NCI-H2196 (cell line): ENCODE measurements around the gene NEGR1.
A peak's percentile ranks its signal among the peaks of the same experiment; 100 is the strongest.

Experiments used
- DNase-seq: peaks from one replicate; lab custom pipeline; 2025; ENCODE audit not compliant: unreplicated experiment; lab: John Stamatoyannopoulos, UW

Gene NEGR1

GRCh38 chr1:71587961-71588360 lies 694.4 kb downstream of the NEGR1 start:
- peak; percentile 11 for DNase-seq

DNA sequence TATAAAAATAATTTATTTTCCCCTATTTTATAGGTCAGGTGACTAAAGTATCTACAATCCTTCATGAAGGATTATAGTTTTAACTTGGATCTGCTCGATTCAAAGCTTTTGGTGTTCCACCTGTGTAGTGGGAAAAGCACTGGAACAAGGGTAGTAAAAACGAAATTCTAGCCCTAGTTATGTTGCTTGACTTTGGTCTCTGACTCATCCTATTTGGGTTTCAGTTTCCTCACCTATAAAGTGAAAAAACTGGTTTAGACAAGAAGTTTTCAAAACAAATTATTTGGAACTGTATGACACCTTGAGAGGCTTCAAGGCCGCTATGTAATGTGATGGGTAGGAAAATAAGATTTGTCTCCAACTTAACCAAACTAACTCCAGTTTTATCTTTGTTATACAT lies 696.3 kb downstream of the NEGR1 start:
- DNase-seq = no peak

DNA sequence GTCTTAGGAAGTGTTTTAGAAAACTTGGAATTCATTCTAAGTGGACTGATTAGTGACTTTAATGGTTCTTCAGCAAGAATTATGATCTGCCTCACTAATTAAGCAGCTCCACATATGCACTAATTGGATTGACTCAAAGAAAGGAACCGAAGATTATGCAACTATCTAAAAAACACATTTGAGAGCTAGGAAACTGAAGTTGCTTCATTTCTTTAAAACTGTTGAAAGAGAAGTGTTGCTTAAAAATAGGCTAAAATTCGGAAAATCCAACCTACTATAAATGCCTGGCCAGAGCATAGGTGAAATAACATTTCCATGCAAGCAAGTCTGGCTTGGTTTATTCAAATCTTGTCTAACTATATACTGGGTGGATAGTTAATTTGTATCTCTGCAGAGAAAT lies 698.6 kb downstream of the NEGR1 start:
- no peak for DNase-seq

DNA sequence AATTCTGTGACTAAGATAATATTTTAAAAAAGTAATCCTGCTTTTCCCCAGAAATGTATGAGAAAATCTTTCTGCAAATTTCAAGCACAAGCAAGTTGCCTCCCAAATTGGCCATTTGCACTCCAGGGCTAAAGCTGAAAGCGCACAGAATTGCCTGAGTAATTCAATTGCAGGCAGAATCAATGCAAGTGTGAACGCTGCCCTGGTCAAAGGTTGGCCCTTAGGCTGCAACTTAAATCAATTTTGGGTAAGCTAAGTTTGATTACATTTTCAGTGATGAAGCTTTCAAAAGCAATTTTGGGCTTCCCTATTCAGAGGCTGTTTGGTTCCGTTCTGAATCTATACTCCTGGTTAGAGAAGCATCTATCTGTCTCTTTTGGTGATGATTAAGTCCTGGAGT lies 699.7 kb downstream of the NEGR1 start:
- no peak for DNase-seq

DNA sequence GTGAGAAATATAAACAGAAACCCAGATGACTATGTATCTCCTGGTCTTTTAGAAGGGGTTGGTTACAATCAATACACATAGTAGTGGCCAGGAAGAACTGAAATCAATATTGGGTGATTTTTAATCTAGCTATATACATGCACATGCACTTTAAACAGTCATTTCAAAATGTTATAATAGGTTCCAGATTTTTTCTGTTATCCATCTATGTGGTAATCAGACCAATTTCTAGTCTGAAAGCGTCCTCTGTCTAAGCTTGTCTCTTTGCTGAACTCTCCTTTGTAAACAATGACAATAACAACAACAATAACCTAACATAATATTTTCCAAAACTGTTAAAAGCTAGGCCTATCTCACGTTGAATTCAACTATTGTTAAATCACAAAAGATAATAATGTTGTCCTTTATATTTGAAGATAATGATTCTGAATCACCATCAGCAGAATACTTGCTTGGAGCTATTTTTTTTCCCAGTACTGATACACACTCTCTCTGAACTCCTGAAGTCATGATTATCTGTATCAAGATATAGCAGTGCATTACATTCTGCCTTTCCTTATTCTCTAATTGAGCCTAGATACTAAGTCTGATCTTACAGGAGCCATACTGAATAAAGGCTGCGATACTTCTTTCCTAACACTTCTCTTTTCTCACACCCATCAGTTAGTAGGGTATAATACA lies 704.7 kb downstream of the NEGR1 start:
- no peak for DNase-seq

DNA sequence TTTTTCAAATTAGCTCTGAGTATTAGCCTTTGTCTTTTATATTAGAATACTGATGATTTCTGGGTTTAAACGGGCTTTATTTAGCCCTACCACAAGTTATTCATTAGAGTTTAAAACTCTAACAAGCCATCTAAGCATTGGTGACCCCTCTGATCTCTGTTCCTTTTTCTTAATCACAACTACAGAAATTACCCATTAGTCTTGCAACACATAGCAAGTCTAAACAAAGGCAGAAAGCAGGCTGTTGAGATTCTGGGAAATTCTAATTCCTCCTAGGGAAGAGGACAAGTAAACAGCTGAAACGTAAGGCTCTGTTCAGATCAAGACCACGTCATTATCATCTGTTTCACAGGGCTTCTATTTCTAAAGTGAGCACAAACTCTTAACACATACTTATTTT lies 710.3 kb downstream of the NEGR1 start:
- DNase-seq = no peak

GRCh38 chr1:71566413-71566812 lies 715.9 kb downstream of the NEGR1 start:
- no peak for DNase-seq

DNA sequence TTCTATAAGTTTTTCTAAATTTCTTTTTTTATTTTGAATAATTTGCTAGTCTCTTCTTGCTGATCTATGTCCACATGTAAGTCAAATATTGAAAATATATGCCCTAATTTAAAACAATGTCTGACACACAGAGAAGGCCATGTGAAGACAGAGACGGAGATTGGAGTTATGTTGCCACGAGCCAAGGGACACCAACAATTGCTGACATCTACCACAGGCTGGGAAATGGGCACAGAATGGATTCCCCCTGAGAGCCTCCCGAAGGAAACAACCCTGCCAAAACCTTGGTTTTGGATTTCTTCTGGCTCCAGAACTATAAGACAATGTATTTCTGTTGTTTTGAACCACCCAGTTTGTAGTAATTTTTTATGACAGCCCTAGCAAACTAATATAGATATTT lies 716.5 kb downstream of the NEGR1 start:
- DNase-seq = no peak

- DNase-seq = no peak
These were observed 717.1 kb downstream of the NEGR1 start for GRCh38 chr1:71565262-71565661.

GRCh38 chr1:71562298-71562697 lies 720.0 kb downstream of the NEGR1 start:
- no peak for DNase-seq

DNA sequence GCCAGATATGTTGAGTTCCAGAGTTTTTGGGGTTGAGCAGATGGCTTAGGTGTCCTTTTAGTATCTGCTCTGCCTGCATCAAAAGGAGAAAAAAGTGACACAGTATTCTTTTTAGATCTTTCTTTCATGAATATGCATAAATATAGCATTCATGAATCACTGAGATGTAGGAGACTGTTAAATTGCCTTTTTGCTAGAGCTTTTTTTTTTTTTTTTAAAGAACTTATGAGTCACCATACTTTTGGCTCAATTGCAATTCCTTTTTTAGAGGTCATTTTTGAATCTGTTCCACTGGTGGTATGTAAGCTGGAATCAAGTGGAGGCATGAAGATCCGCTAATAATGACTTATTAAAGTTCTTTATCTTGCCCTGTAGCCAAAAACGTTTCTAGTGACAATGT lies 720.6 kb downstream of the NEGR1 start:
- DNase-seq = no peak

GRCh38 chr1:71561206-71561605 lies 721.1 kb downstream of the NEGR1 start:
- no peak for DNase-seq

DNA sequence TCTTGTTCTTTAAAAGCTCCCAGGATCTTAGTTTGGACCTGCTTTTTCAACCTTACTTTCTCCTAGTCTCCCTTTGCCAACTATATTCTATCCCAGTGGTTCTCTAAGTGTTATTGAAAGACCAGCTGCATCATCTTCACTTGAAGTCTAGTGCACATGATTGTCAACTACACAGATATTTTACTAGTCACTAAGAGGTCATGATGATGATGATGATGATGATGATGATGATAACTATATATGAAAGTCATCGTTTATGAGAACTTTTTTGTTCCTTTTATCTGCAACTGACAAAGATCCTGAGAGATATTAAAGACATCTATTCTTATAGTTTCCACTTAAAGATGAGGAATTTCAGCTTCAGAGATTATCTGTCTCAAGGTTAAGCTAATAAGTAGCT lies 722.5 kb downstream of the NEGR1 start:
- DNase-seq = no peak

DNA sequence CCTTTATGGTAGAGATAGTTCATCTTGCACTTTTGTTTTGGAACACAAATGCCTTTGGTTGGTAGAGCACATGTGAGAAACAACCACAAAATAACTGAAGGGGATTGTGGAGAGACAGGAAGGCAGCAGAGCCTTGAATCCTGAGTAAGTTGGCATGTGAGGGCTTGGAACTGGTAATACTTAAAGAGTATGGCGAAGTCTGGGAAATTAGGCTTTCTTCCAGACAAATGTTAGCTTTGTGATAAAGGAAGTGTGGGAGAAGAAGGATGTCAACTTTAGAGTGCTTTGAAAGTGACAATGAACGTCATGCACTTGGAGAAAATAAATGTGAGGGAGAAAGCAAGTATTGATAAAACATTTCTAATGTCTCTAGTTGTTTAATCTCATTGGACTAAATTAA lies 725.2 kb downstream of the NEGR1 start:
- DNase-seq = no peak

GRCh38 chr1:71548398-71548890 lies 733.9 kb downstream of the NEGR1 start:
- no peak for DNase-seq

DNA sequence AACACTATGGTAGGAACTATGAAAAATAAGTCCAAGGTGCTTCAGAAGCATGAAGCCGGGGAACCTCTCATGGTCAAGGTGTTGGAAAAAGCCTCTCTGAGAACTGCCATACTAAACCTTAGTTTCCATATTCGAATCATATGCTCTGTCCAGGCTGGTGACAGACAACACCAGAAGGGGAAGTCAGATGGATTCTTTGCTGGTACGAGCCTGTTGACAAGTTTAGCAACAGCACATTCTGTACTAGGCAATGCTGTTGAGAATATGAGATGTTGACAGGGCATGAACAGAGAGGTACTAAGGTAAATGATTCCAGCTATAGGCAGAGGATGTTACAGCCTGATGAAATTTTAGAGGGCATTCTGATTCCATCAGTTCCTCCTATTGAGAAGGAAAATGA lies 740.2 kb downstream of the NEGR1 start:
- DNase-seq = no peak

- DNase-seq = no peak
These were observed 748.4 kb downstream of the NEGR1 start for GRCh38 chr1:71533950-71534349.

- DNase-seq = no peak
These were observed 750.0 kb downstream of the NEGR1 start for GRCh38 chr1:71532343-71532742.

- no peak for DNase-seq
These were observed 755.5 kb downstream of the NEGR1 start for GRCh38 chr1:71526824-71527223.

DNA sequence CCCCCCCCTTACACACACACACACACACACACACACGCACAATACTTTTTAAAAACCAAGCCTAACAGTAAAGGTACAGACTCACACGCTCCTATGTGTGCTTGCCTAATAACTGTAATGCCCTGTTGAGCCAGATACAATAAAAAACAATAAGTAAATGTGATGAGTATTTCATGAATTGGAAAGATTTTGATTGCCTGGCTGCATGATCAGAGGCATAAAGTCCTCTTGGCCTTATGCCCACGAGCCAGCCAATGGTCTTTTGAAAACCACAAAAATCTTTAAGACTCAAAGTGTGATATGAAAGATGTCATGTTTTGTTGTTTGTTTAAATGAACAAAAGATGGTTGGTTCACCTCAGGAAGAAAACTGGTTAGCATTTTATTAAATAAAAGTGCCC lies 759.6 kb downstream of the NEGR1 start:
- DNase-seq = no peak

DNA sequence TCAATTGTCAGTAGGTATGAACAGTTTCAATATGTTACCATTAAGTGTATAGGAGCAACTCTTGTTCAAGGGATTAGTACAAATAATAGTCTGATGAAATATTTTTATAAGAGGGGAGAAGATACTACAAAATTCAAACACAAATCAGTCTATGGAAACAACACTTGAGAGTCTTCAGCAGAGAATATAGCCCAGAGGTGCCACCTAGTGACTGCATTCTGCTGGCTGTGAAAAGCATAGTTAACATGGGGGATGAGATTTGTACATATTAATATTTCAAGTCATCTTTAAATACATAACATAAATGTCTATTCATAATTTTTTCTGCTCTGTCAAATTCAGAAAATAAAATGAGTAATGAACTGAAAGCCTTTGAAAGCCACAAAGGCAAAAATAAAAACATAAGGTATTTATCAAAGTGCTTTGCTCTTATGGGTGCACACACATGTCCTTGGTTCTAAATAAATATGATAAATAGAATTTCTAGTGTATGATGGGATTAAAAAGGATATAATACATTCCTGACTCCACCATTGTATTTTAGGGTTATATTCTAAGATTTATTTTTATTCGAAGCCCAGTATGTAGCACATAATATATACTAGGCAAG lies 760.6 kb downstream of the NEGR1 start:
- peak; percentile 11 for DNase-seq

DNA sequence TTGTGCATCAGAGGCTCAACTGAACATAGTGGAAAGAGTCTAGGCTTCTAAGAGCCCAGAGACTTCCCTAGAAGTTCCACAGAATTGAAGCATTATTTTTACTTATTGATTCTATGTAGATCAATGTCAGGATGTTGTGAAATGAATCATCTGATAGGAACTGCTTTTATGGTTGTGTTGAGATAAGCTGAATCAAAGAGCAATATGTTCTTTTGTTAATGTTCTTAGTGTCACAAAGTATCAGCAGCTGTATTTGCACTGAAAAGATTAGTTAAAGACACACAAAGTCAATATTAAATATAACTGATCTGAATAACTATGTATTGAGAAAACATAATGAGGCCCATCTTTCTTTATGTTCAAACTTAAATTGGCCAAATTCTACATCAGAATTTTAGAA lies 770.8 kb downstream of the NEGR1 start:
- DNase-seq = no peak

DNA sequence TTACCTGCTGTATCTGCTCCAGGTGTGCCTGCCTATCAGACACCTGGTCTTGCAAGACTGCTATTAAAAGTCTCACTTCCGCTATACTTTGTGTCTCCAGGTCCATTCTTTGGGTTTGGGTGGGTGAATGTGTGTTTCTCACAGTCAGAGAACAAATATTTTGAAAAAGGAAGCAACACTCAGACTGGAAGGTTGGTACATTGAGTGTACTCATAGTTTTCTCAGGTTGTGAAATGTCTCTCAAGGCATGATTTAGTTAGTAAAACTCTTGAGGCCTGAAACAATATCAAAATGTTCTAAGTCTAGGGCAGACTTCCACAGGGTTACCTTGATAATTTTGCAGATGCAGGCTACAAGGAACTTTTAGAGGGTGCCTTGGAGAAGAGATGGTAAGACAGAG lies 771.6 kb downstream of the NEGR1 start:
- DNase-seq = no peak
